ENCODE data around the gene PRLHR. TPM values are rescaled to one million over a fixed set of nuclear protein-coding genes. Genes with fewer than 3 reads are reported as not detected.

PRLHR gene
- total RNA-seq, 3 donors from 2014 or later (not counting 1 experiment from before 2014, with no cell fraction given) = not detected

- H3K27ac Mint-ChIP-seq = no peak overlapping the region
- Histone ChIP-seq H3K27me3 (ENCODE audit: control insufficient read depth, insufficient read depth, low read length) (peaks cover 2% of the 10 kb centered on the region), H3K4me3 (ENCODE audit: low read length) (no peak overlapping the region), H3K4me1 (ENCODE audit: control insufficient read depth, insufficient read depth, low read length) (no peaks in the 10 kb centered on the region), H3K9me3 (ENCODE audit: control insufficient read depth, insufficient read depth, low read length) (no peaks in the 10 kb centered on the region), H3K27ac (ENCODE audit: low read length) (no peak overlapping the region), H3K36me3 (ENCODE audit: control insufficient read depth, insufficient read depth, low read length) (no peaks in the 10 kb centered on the region)
- no peak for TF ChIP-seq CTCF (IDR thresholded peaks at IDR 0.05)
- H3K4me1 Mint-ChIP-seq = no peaks in the 10 kb centered on the region
- ATAC-seq = no peak
- DNase-seq = no peak
- no peaks in the 10 kb centered on the region for H3K9me3 Mint-ChIP-seq
- H3K27me3 Mint-ChIP-seq (ENCODE audit: low read depth in 2 of 2) = peaks cover 9 to 16% of the 10 kb centered on the region in 2 donors
- intact Hi-C loops (cut with micrococcal nuclease) = no loop called here
- H3K4me3 Mint-ChIP-seq = no peak overlapping the region
- H3K36me3 Mint-ChIP-seq = no peaks in the 10 kb centered on the region
These were observed 21.9 kb downstream of the PRLHR start for GRCh38 chr10:118573512-118573911.

GRCh38 chr10:118572256-118573041 is 23.0 kb downstream of the PRLHR start:
- H3K4me1 ChIP-seq (ENCODE audit: control insufficient read depth, insufficient read depth, low read length) = no peaks in the 10 kb centered on the region
- peaks cover 8 to 9% of the 10 kb centered on the region in 2 donors for H3K27me3 Mint-ChIP-seq (ENCODE audit: low read depth in 2 of 2)
- H3K27ac ChIP-seq (ENCODE audit: low read length) = no peak overlapping the region
- no peak overlapping the region for H3K4me3 ChIP-seq (ENCODE audit: low read length)
- intact Hi-C loops (cut with micrococcal nuclease) = no loop called here
- H3K27ac Mint-ChIP-seq = no peak overlapping the region
- H3K4me1 Mint-ChIP-seq = no peaks in the 10 kb centered on the region
- no peaks in the 10 kb centered on the region for H3K36me3 Mint-ChIP-seq
- WGBS (ENCODE audit: insufficient coverage) = 64% methylated on average over 10 of the region's 11 CpGs
- no peaks in the 10 kb centered on the region for H3K9me3 ChIP-seq (ENCODE audit: control insufficient read depth, insufficient read depth, low read length)
- no peaks in the 10 kb centered on the region for H3K9me3 Mint-ChIP-seq
- no peak for ATAC-seq
- no peak overlapping the region for H3K4me3 Mint-ChIP-seq
- no peak for TF ChIP-seq CTCF (IDR thresholded peaks at IDR 0.05)
- DNase-seq = no peak
- H3K27me3 ChIP-seq (ENCODE audit: control insufficient read depth, insufficient read depth, low read length) = peaks cover 2% of the 10 kb centered on the region
- no peaks in the 10 kb centered on the region for H3K36me3 ChIP-seq (ENCODE audit: control insufficient read depth, insufficient read depth, low read length)

- TF ChIP-seq CTCF (IDR thresholded peaks at IDR 0.05) = no peak
- no peaks in the 10 kb centered on the region for H3K36me3 ChIP-seq (ENCODE audit: control insufficient read depth, insufficient read depth, low read length)
- no peaks in the 10 kb centered on the region for H3K9me3 ChIP-seq (ENCODE audit: control insufficient read depth, insufficient read depth, low read length)
- Mint-ChIP-seq H3K27ac (no peak overlapping the region), H3K36me3 (no peaks in the 10 kb centered on the region), H3K4me1 (no peaks in the 10 kb centered on the region), H3K27me3 (ENCODE audit: low read depth in 2 of 2) (peaks cover 0 to 11% of the 10 kb centered on the region in 2 donors), H3K4me3 (no peak overlapping the region), H3K9me3 (no peaks in the 10 kb centered on the region)
- peaks cover 2% of the 10 kb centered on the region for H3K27me3 ChIP-seq (ENCODE audit: control insufficient read depth, insufficient read depth, low read length)
- ATAC-seq (no peak), DNase-seq (no peak)
- H3K27ac ChIP-seq (ENCODE audit: low read length) = no peak overlapping the region
- WGBS (ENCODE audit: insufficient coverage) = 72% methylated on average over 3 of the region's 3 CpGs
- intact Hi-C loops (cut with micrococcal nuclease) = no loop called here
- no peak overlapping the region for H3K4me3 ChIP-seq (ENCODE audit: low read length)
- H3K4me1 ChIP-seq (ENCODE audit: control insufficient read depth, insufficient read depth, low read length) = no peaks in the 10 kb centered on the region
These were observed 24.3 kb downstream of the PRLHR start for GRCh38 chr10:118571123-118571522.

GRCh38 chr10:118570591-118570990 is 24.9 kb downstream of the PRLHR start:
- H3K27ac ChIP-seq (ENCODE audit: low read length) = no peak overlapping the region
- no peaks in the 10 kb centered on the region for H3K4me1 ChIP-seq (ENCODE audit: control insufficient read depth, insufficient read depth, low read length)
- Mint-ChIP-seq H3K4me3 (no peak overlapping the region), H3K27ac (no peak overlapping the region), H3K36me3 (no peaks in the 10 kb centered on the region), H3K4me1 (no peaks in the 10 kb centered on the region), H3K9me3 (no peaks in the 10 kb centered on the region), H3K27me3 (ENCODE audit: low read depth in 2 of 2) (peaks cover 0 to 12% of the 10 kb centered on the region in 2 donors)
- no peak overlapping the region for H3K4me3 ChIP-seq (ENCODE audit: low read length)
- DNase-seq (no peak), ATAC-seq (no peak)
- peaks cover 2% of the 10 kb centered on the region for H3K27me3 ChIP-seq (ENCODE audit: control insufficient read depth, insufficient read depth, low read length)
- TF ChIP-seq CTCF (IDR thresholded peaks at IDR 0.05) = no peak
- intact Hi-C loops (cut with micrococcal nuclease) = no loop called here
- H3K9me3 ChIP-seq (ENCODE audit: control insufficient read depth, insufficient read depth, low read length) = no peaks in the 10 kb centered on the region
- 83% methylated on average over 4 of the region's 5 CpGs for WGBS (ENCODE audit: insufficient coverage)
- no peaks in the 10 kb centered on the region for H3K36me3 ChIP-seq (ENCODE audit: control insufficient read depth, insufficient read depth, low read length)
